Coronary artery (tissue), 2 donors: Measurements from ENCODE around the gene PRPF40B.
A peak's percentile ranks its signal among the peaks of the same experiment; 100 is the strongest.

ENCODE experiments used
- DNase-seq: peaks from one replicate; pipeline ENCODE4 v3.0.0-alpha.2; 2017; ENCODE audit warnings: low spot score
- H3K27ac ChIP-seq, 2 donors: fragments of 200-600 bp; sonication (generic); one replicate each; pipeline ENCODE4 v1.5.1; 2016 to 2019
- H3K4me3 ChIP-seq: fragments of 200-600 bp; sonication (generic); 2 replicates; pipeline ENCODE4 v1.5.1; 2016; ENCODE audit warnings: mild to moderate bottlenecking, moderate library complexity
- TF ChIP-seq, protein P1 (sequence below): fragments of 200-600 bp; sonication (generic); IDR thresholded peaks from one replicate; pipeline ENCODE4 v1.5.1; 2019; ENCODE audit warnings: antibody characterized with exemption

PRPF40B gene

DNA sequence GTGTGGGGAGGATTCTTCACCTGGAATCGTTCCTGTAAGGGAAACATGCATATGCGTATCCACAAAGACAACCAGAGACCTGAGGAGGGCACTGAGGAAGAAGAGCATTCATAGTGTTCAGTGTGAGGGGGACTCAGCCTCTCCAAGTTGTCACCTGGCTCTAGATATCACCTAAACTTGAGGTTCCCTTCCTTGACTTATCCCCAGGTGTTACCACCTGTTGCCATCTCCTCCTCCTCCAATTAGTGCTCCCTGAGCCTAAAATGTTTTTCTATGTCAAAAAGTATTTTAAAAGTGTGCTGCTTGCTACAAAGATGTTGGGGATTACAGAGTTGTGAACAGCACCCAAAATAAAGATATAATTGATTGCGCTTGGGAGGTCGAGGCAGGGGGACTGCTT, 42.8 kb downstream of the PRPF40B start:
- Histone ChIP-seq H3K27ac (peak overlapping the region in 1 of 2 donors; percentile 62), H3K4me3 (no peak overlapping the region)
- TF ChIP-seq, protein P1, sequence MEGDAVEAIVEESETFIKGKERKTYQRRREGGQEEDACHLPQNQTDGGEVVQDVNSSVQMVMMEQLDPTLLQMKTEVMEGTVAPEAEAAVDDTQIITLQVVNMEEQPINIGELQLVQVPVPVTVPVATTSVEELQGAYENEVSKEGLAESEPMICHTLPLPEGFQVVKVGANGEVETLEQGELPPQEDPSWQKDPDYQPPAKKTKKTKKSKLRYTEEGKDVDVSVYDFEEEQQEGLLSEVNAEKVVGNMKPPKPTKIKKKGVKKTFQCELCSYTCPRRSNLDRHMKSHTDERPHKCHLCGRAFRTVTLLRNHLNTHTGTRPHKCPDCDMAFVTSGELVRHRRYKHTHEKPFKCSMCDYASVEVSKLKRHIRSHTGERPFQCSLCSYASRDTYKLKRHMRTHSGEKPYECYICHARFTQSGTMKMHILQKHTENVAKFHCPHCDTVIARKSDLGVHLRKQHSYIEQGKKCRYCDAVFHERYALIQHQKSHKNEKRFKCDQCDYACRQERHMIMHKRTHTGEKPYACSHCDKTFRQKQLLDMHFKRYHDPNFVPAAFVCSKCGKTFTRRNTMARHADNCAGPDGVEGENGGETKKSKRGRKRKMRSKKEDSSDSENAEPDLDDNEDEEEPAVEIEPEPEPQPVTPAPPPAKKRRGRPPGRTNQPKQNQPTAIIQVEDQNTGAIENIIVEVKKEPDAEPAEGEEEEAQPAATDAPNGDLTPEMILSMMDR, result no peak
- no peak for DNase-seq

DNA sequence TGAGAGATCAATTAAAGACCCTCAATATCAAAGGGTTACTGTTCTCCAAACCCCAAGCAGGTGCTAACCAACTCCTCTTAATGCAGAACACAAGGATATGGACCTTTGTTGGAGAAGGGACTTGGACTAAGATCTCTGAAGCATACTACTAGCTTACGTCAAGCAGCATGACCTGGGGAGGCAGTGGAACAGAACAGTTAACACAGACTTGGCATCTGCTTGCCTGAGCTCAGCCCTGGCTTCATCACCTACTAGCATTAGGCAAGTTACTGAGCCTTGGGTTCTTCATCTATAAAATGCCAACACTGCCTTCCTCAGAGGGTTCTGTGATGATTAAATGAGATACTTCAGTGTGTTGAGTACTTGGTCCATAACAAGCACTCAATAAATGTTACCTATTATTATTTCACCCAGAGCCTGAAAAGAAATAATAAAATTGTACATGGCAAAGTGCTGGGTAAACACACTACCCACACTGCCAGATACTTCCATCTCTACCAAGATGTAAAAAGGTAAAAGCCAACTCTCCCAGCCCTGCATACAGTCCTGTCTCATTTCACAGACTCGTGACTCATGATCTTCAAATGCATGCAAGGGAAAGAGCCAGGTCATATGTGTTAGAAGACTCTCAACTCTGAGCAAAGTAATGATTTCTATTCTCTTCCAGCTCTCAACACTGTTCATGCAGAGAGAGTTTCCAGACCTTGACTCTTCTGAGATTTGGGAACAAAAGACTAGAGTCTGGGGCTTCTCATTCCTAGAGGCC, 44.1 kb downstream of the PRPF40B start:
- peak overlapping the region; percentile 2 to 7 for H3K27ac ChIP-seq
- no peak for DNase-seq
- no peak overlapping the region for H3K4me3 ChIP-seq
- TF ChIP-seq, protein P1, result no peak

DNA sequence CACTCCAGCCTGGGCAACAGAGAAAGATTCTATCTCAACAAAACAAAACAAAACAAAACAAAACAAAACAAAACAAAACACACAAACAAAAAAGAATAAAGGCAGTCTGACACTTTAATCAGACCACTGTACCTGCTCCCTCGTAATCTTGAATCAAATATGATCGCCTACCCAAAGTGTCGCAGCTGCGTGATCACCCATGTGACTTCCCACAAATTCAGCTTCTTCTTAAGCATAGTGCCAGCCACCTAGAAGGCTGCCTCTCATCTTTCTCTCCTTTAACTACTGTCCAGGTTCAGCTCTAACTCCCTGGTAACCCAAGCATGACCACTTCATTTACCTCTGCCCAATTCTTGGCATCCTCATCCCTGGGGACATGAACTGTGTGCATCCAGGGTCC, 46.4 kb downstream of the PRPF40B start:
- no peak for DNase-seq
- Histone ChIP-seq H3K4me3 (no peak overlapping the region), H3K27ac (peak overlapping the region; percentile 88 to 92)
- TF ChIP-seq, protein P1, result no peak

DNA sequence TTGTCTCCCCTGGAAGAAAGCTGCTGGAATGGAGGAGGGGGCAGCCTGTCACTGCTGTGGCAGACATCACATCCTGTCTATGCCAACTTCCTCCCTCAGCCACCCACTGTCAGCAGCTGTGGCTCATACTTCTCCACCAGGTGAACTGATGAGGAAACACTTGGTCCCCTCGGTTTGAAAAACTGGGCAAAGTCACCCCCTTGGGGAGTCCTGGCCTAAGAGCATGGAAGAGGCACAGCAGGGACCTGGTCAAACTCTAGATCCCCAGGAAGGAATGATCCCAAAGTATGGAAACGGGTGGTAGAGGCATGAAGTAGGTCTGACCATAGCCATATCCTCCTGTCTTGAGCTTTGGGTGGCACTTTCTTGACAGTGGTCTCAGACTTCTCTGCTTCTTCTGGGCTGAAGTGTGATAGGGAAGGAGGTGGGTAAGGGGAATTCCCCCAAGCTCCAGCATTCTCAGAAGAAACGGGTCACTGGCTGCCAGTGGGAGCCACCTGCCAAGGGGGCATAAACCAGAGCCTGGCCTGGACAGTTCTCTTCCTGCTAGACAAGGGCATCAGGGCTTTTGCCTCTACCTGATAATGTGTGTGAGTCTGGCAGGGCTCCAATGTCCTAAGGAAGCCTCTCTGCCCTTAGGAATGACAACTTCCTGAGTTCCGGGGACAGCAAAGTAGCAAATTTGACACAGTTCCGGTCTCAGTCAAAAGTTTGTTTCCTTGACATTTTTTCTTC, 47.8 kb downstream of the PRPF40B start:
- no peak for DNase-seq
- no peak overlapping the region for H3K4me3 ChIP-seq
- TF ChIP-seq, protein P1, result no peak
- peak overlapping the region; percentile 88 to 92 for H3K27ac ChIP-seq

DNA sequence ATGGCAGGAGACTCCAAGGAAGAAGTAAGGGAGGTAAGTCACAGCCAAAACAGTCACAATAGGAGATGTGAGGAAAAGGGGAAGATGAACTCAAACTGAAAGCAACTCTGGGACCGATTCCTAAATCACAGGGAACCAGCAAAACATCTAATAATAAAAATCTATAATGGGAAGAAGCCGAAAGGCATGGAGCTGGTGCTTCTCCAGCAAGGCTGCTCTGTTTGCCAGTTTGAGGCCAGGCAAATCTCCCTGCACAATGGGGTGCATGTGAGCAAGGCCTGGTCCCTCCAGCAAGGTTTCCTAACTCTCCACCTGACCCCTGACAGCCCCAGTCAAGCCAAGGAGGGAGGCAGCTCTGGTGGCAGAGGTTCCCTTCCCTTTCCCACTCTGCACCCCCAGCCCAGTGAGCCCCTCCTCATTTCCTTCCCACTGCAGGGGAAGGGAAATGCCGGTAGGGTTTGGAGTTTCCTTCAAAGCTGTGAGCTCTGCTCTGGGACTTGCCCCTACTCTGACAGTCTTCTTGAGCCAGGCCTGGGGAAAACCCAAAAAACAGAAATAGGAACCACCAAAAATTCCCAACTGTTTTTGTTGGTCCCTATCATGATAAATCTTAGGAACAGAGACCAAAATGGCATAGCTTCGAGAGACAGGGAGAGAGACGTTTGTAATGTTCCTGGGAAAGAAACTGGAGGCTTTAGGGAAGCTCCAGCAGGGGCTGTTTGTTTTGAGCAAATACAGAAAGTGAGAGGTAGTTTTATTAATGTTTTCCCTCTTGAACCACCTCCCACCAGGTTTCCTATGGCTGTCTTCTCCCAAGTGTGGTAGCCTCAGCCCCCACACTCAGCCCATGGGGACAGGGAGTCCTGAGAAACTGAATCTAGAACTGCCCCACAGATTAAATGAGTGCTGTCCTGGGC, 49.2 kb downstream of the PRPF40B start:
- peak overlapping the region; percentile 45 for H3K4me3 ChIP-seq
- no peak for DNase-seq

More for the DNA sequence above, 49.2 kb downstream of the PRPF40B start:
- TF ChIP-seq, protein P1, result no peak
- H3K27ac ChIP-seq, result peak overlapping the region; percentile 88 to 92
